Neuronal stem cell (in vitro differentiated cells): ENCODE results near the gene FMNL3.

Source experiments
- DNase-seq: peaks from one replicate; pipeline ENCODE4 v3.0.0-alpha.2; 2013; ENCODE audit warnings: low spot score
- H2AFZ ChIP-seq: one replicate; pipeline ENCODE4 v1.6.1; 2013; ENCODE audit warnings: mild to moderate bottlenecking, low read length, inconsistent platforms
- H2AK5ac ChIP-seq: 2 replicates; pipeline ENCODE4 v1.6.1; 2013; ENCODE audit warnings: low read depth, mild to moderate bottlenecking, inconsistent platforms, low read length, moderate library complexity, mixed read lengths
- H2BK120ac ChIP-seq: 2 replicates; pipeline ENCODE4 v1.6.1; 2013; ENCODE audit warnings: low read depth, mild to moderate bottlenecking, inconsistent platforms, low read length, moderate library complexity, mixed read lengths
- H2BK12ac ChIP-seq: one replicate; pipeline ENCODE4 v1.6.1; 2013; ENCODE audit warnings: low read length, inconsistent platforms
- H2BK15ac ChIP-seq: 2 replicates; pipeline ENCODE4 v1.6.1; 2013; ENCODE audit warnings: mild to moderate bottlenecking, low read length, inconsistent platforms, mixed read lengths
- H2BK5ac ChIP-seq: one replicate; pipeline ENCODE4 v1.6.1; 2013; ENCODE audit warnings: inconsistent platforms, mild to moderate bottlenecking, low read length, moderate library complexity
- H3K14ac ChIP-seq: one replicate; pipeline ENCODE4 v1.6.1; 2013; ENCODE audit warnings: low read length, inconsistent platforms
- H3K18ac ChIP-seq: 2 replicates; pipeline ENCODE4 v1.6.1; 2013; ENCODE audit warnings: low read length, inconsistent platforms
- H3K23ac ChIP-seq: 2 replicates; pipeline ENCODE4 v1.6.1; 2013; ENCODE audit warnings: low read depth, mild to moderate bottlenecking, mixed read lengths, low read length, inconsistent platforms; ENCODE audit not compliant: poor library complexity
- H3K27ac ChIP-seq: replicated peaks from 3 replicates; pipeline ENCODE4 v1.5.1; 2013; ENCODE audit warnings: low read length, inconsistent platforms
- H3K27me3 ChIP-seq, 3 experiments: 2 replicates each; pipeline ENCODE4 v1.6.1; 2013; ENCODE audit warnings: low read length in 3 of 3, mild to moderate bottlenecking in 2 of 3, inconsistent platforms in 1 of 3, low read depth in 1 of 3, mixed read lengths in 1 of 3, moderate library complexity in 1 of 3; ENCODE audit not compliant: control insufficient read depth in 3 of 3, insufficient read depth in 3 of 3
- H3K36me3 ChIP-seq, 2 donors: replicated peaks in 1 of 2; 2 replicates each; pipeline ENCODE4 v1.6.1; 2013; ENCODE audit warnings: low read length in 2 of 2; ENCODE audit not compliant: control insufficient read depth in 2 of 2, insufficient read depth in 2 of 2
- H3K4ac ChIP-seq: 2 replicates; pipeline ENCODE4 v1.6.1; 2013; ENCODE audit warnings: inconsistent platforms, mild to moderate bottlenecking, low read length, moderate library complexity
- H3K4me1 ChIP-seq, 2 donors: 1 replicate in 1 of 2; 2 replicates in 1 of 2; pipeline ENCODE4 v1.6.1; 2013; ENCODE audit warnings: low read length in 2 of 2, low read depth in 1 of 2; ENCODE audit not compliant: control insufficient read depth in 2 of 2, insufficient read depth in 1 of 2
- H3K4me2 ChIP-seq: one replicate; pipeline ENCODE4 v1.6.1; 2013; ENCODE audit warnings: mild to moderate bottlenecking, low read length, inconsistent platforms; ENCODE audit not compliant: insufficient read depth, poor library complexity, severe bottlenecking
- H3K4me3 ChIP-seq, 2 donors: 2 replicates each; pipeline ENCODE4 v1.5.1; 2013; ENCODE audit warnings: low read length in 2 of 2, mild to moderate bottlenecking in 2 of 2, inconsistent platforms in 1 of 2, moderate library complexity in 1 of 2
- H3K79me1 ChIP-seq: one replicate; pipeline ENCODE4 v1.6.1; 2013; ENCODE audit warnings: low read depth, mild to moderate bottlenecking, inconsistent platforms, low read length, moderate library complexity
- H3K9ac ChIP-seq: one replicate; pipeline ENCODE4 v1.6.1; 2013; ENCODE audit warnings: mild to moderate bottlenecking, low read depth, low read length, inconsistent platforms; ENCODE audit not compliant: poor library complexity
- H3K9me3 ChIP-seq, 2 donors: replicated peaks in 1 of 2; 2 replicates each; pipeline versions ENCODE3 to v1.6.1; 2013; ENCODE audit warnings: low read length in 2 of 2, mild to moderate bottlenecking in 2 of 2, inconsistent platforms in 1 of 2, low read depth in 1 of 2, mixed read lengths in 1 of 2, moderate library complexity in 1 of 2; ENCODE audit not compliant: control insufficient read depth in 2 of 2, insufficient read depth in 1 of 2
- H4K8ac ChIP-seq: one replicate; pipeline ENCODE4 v1.6.1; 2013; ENCODE audit warnings: low read depth, mild to moderate bottlenecking, inconsistent platforms, low read length, moderate library complexity
- H4K91ac ChIP-seq: one replicate; pipeline ENCODE4 v1.6.1; 2013; ENCODE audit warnings: low read length, low read depth, mild to moderate bottlenecking, inconsistent platforms; ENCODE audit not compliant: poor library complexity
- WGBS, 2 donors: extraction: QIAGEN DNeasy Blood & Tissue Kit; methylation state at CpG; one replicate each; pipeline ENCODE4 v1.1.7; 2013; ENCODE audit warnings: missing lambda C conversion rate in 2 of 2, mixed read lengths in 1 of 2; ENCODE audit not compliant: insufficient read length in 2 of 2, insufficient replicate concordance in 1 of 2; ENCODE audit errors: extremely low coverage in 2 of 2; 5-methylcytosine and 5-hydroxymethylcytosine counted together

Gene FMNL3

GRCh38 chr12:49626169-49626835 is 80.9 kb downstream of the FMNL3 start:
- Histone ChIP-seq H3K9me3 (no peaks in the 10 kb centered on the region), H2BK5ac (no peak overlapping the region), H3K27ac (no peak overlapping the region), H4K8ac (no peak overlapping the region), H2BK120ac (no peak overlapping the region), H2AK5ac (no peak overlapping the region), H3K36me3 (no peaks in the 10 kb centered on the region), H3K18ac (no peak overlapping the region), H3K4me1 (peaks cover 5 to 9% of the 10 kb centered on the region in 2 donors), H2BK15ac (no peak overlapping the region), H2AFZ (no peak overlapping the region), H3K27me3 (no peaks in the 10 kb centered on the region), H3K23ac (no peak overlapping the region), H3K4me3 (no peak overlapping the region), H3K4me2 (no peak overlapping the region), H3K14ac (no peak overlapping the region), H4K91ac (no peak overlapping the region), H3K4ac (no peak overlapping the region), H3K79me1 (no peaks in the 10 kb centered on the region), H2BK12ac (no peak overlapping the region), H3K9ac (no peak overlapping the region)
- WGBS, 2 donors: no CpG with 5 or more reads among the region's 6 CpGs
- no peak for DNase-seq

- H3K14ac ChIP-seq: no peak overlapping the region
- no peak for DNase-seq
- H3K4me2 ChIP-seq: no peak overlapping the region
- no peak overlapping the region for H2BK5ac ChIP-seq
- no CpG with 5 or more reads among the region's 4 CpGs for WGBS, 2 donors
- H2AFZ ChIP-seq: no peak overlapping the region
- H3K4me3 ChIP-seq: no peak overlapping the region
- no peak overlapping the region for H2BK15ac ChIP-seq
- H3K9ac ChIP-seq: no peak overlapping the region
- H3K9me3 ChIP-seq: no peaks in the 10 kb centered on the region
- no peaks in the 10 kb centered on the region for H3K27me3 ChIP-seq
- no peak overlapping the region for H4K91ac ChIP-seq
- H2BK12ac ChIP-seq: no peak overlapping the region
- no peak overlapping the region for H3K18ac ChIP-seq
- H3K4ac ChIP-seq: no peak overlapping the region
- H4K8ac ChIP-seq: no peak overlapping the region
- no peaks in the 10 kb centered on the region for H3K36me3 ChIP-seq
- H3K4me1 ChIP-seq: peaks cover 6 to 9% of the 10 kb centered on the region in 2 donors
- no peak overlapping the region for H2AK5ac ChIP-seq
- no peak overlapping the region for H3K23ac ChIP-seq
- no peak overlapping the region for H3K27ac ChIP-seq
- H3K79me1 ChIP-seq: no peaks in the 10 kb centered on the region
- H2BK120ac ChIP-seq: no peak overlapping the region
Observed at GRCh38 chr12:49624921-49625577, 82.2 kb downstream of the FMNL3 start.

GRCh38 chr12:49623142-49623904 is 83.9 kb downstream of the FMNL3 start, which contains the start of gene PRPF40B:
TSS of gene PRPF40B (plus strand) at chr12:49623561. CDS start at chr12:49623591, 30 bp downstream.
- no peaks in the 10 kb centered on the region for H3K36me3 ChIP-seq
- no peak within 1 kb of the TSS for H3K14ac ChIP-seq
- H3K27me3 ChIP-seq: no peaks in the 10 kb centered on the region
- no peaks in the 10 kb centered on the region for H3K79me1 ChIP-seq
- H3K18ac ChIP-seq: peak within 1 kb of the TSS; percentile 72
- no peak within 1 kb of the TSS for H2BK120ac ChIP-seq
- WGBS, 2 donors: no CpG with 5 or more reads among the region's 76 CpGs
- H4K8ac ChIP-seq: no peak within 1 kb of the TSS
- peak within 1 kb of the TSS; percentile 76 for H3K4me2 ChIP-seq
- H3K9me3 ChIP-seq: no peaks in the 10 kb centered on the region
- no peak within 1 kb of the TSS for H4K91ac ChIP-seq
- H2AFZ ChIP-seq: peak within 1 kb of the TSS; percentile 92
- H3K27ac ChIP-seq: peak within 1 kb of the TSS; percentile 29
- H3K4ac ChIP-seq: no peak within 1 kb of the TSS
- H2BK12ac ChIP-seq: no peak within 1 kb of the TSS
- DNase-seq: peak; percentile 85
- no peak within 1 kb of the TSS for H2BK5ac ChIP-seq
- H3K4me1 ChIP-seq: peaks cover 6 to 9% of the 10 kb centered on the region in 2 donors
- H3K23ac ChIP-seq: no peak within 1 kb of the TSS
- peak within 1 kb of the TSS; percentile 22 for H2AK5ac ChIP-seq
- H3K4me3 ChIP-seq: peak within 1 kb of the TSS; percentile 69 to 80
- no peak within 1 kb of the TSS for H2BK15ac ChIP-seq
- H3K9ac ChIP-seq: peak within 1 kb of the TSS; percentile 85
